Measurements from ENCODE around the gene XPO1.
"Not testable (repeated sequence)": the region's sequence is repeated elsewhere in the genome, so short reads cannot be mapped to it uniquely, and the experiment has no call there.

XPO1 gene

GRCh38 chr2:61530749-61531148 is 7.4 kb downstream of the XPO1 start:
- DNase-seq = no peak

GRCh38 chr2:61529944-61530735 is 8.0 kb downstream of the XPO1 start:
- no peak for DNase-seq

- no peak for DNase-seq
These were observed 17.9 kb downstream of the XPO1 start for GRCh38 chr2:61520261-61520660.

DNA sequence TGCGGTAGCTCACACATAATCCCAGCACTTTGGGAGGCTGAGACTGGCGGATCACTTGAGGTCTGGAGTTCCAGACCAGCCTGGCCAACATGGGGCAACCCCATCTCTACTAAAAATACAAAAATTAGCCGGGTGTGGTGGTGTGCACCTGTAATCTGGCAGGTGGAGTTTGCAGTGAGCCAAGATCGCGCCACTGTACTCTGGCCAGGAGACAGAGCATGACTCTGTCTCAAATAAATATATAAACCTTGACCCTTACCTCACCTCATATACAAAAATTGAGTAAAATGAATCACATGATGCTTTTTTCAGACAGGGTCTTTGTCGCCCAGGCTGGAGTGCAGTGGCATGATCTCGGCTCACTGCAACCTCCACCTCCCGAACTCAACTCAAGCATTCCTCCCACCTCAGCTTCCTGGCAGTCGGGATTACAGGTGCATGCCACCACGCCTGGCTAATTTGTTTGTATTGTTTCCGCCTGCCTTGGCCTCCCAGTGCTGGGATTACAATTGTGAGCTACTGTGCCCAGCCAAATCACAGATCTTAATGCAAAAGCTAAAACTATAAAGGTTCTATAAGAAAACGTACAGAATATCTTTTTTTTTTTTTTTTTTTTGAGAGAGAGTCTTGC is 25.3 kb downstream of the XPO1 start:
- no peak for DNase-seq

- DNase-seq = no peak
These were observed 27.2 kb downstream of the XPO1 start for GRCh38 chr2:61510674-61511671.

DNA sequence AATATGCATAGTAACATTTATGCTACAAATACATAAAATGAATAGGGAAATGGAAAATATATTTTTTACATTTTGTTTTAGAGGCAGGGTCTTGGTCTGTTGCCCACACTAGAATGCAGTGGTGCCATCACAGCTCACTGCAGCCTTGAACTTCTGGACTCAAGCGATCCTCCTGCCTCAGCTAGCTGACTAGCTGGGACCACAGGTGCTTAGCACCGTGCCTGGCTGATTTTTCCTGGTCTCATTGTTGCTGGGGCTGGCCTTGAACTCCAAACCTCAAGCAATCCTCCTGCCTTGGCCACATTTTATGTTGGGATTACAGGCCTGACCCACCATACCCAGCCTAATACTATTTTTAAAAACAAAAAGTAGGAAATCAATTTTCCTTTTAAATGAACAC is 33.2 kb downstream of the XPO1 start:
- DNase-seq = no peak

GRCh38 chr2:61499060-61499459 is 39.1 kb downstream of the XPO1 start:
- no peak for DNase-seq

DNA sequence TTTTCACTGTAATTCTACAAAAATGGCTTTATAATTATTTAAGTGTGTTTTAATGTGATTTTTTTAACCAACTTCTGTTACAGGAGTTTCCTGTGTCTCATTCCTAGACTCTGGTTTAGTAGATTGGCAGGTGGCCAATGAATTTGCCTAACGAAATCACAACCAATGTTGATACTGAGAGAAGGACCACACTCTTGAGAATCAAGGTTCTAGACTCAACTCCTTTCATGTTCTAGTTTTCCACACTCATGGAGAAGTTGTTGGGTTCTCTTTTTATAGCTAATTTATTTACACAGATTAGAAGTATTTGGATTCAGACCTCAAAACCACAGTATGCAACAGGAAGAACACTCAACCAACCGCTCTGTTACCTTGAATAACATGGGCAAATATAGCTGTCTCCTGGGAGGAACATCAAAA is 44.6 kb downstream of the XPO1 start:
- no peak for DNase-seq

DNA sequence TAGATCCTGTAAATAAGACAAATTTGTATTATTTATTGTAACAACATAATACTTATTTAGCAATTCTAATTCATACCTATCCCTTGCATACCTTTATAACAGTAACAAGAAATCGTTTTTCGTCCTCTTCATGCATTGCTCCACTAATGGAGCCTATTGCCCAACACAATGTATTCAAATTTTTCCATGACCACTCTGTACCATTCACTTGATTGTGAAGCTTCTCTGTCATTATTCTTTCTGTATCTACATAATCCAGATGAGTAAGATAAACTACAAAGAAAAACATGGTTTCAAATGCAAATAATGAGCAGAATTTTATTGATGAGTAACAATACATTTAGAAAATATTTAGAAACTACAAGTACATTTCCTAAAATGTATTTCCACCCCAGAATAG is 45.7 kb downstream of the XPO1 start:
- DNase-seq = no peak

DNA sequence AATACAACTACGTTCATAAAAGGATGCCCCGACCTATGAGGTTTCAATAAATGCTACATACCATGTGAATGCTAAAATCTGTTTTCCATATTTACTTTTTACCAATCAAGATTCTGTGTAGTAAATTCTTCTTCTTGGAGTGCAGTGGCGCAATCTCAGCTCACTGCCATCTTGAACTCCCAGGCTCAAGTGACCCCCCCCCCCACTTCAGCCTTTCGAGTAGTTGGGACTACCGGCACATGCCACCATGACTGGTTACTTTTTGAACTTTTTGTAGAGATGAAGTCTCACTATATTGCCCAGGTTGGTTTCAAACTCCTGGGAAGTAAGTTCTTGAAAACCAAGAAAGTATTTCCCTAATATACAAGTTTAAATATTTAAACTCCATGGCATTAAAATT is 52.9 kb downstream of the XPO1 start:
- DNase-seq = no peak

DNA sequence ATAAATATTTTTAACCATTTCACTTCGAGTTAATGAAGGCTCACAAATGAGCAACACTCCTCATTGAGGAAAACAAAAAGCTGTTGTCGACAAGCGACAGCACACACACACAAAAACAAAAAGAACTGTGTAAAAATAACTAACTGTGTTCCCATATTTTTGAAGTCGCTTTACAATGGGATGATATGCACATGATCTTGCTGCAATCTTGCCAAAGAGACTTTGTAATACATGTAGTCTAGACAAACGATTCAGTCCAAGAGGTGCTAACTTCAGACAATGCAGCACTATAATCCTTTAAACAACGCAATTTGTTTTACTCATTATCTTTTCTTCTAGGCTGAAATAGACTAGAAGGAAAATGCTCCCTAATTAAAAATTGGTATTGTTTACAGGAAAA is 60.1 kb downstream of the XPO1 start:
- no peak for DNase-seq

GRCh38 chr2:61476929-61477589 is 61.1 kb downstream of the XPO1 start:
- not testable (repeated sequence) for DNase-seq

DNA sequence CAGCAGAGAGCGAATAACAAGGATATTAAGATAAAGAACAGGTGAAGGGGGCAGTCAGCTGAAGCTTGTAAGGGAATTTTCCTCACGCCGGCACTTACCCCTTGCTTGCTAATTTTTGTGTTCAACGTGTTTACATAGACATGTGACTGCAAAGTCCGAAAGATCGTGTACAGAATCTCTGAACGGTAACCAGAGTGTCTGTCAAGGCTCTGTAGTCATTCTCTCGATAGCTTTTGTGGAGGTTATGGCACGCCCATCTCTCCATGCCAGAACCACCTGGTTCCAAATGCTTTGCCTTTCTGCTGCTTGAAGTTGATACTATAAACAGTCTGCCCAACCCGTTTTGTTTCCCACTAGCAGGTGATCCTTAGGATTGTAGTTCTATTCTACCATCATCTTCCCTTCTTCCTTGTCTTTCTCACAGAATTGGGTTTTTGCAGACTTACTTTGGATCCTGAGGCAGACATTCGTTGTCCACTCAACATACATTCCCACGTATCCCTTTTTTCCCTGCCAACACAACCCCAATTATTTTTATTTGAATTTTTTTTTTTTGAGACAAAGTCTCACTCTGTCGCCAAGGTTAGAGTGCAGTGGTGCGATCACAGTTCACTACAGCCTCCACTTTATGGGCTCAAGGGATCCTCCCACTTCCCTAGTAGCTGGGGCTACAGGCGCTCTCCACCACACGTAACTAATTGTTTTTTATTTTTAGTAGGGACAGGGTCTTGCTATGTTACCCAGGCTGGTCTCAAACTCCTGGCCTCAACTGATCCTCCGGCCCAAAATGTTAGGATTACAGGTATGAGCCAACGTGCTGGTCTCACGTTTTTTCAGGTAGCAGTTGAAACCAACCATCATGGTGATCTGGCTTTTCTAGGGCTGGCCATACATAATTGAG is 66.0 kb downstream of the XPO1 start:
- no peak for DNase-seq

- peak; percentile 82 for DNase-seq
These were observed 66.9 kb downstream of the XPO1 start, which contains the start of gene USP34 for GRCh38 chr2:61470965-61471904. Gene USP34 (minus strand): TSS chr2:61471087. CDS start chr2:61470692, 395 bp downstream.

GRCh38 chr2:61470122-61470951 is 67.8 kb downstream of the XPO1 start:
- DNase-seq = peak; percentile 78

GRCh38 chr2:61469424-61470121 is 68.6 kb downstream of the XPO1 start:
- DNase-seq = no peak

DNA sequence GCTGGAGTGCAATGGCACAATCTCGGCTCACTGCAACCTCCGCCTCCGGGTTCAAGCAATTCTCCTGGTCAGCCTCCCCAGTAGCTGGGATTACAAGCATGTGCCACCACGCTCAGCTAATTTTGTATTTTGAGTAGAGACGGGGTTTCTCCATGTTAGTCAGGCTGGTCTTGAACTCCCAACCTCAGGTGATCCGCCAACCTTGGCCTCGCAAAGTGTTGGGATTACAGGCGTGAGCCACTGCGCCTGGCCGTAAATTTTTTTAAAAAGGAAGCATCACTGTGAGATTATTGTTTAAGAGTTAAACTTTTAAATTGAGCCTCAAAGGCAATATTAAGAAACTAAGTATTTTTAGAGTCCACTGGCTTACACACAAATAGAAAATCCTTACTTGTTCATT is 69.9 kb downstream of the XPO1 start:
- not testable (repeated sequence) for DNase-seq

GRCh38 chr2:61465045-61465444 is 73.1 kb downstream of the XPO1 start:
- no peak for DNase-seq

Measured in 8988T (cell line).